Measurements from ENCODE around the gene MRC1.
A peak's percentile ranks its signal among the peaks of the same experiment; 100 is the strongest.

MRC1 gene

GRCh38 chr10:17838080-17838648 is 29.0 kb downstream of the MRC1 start:
- no peaks in the 10 kb centered on the region for H3K27me3 ChIP-seq (ENCODE audit: control insufficient read depth in 1 of 2, insufficient read depth in 1 of 2, low read length in 2 of 2)
- no peak overlapping the region for H2BK12ac ChIP-seq (ENCODE audit: low read length in 2 of 2)
- H4K8ac ChIP-seq (ENCODE audit: low read length), result no peak overlapping the region
- H2AK5ac ChIP-seq (ENCODE audit: low read length, severe bottlenecking), result no peak overlapping the region
- H3K4me2 ChIP-seq (ENCODE audit: low read length, poor library complexity, severe bottlenecking), result no peak overlapping the region
- H3K14ac ChIP-seq (ENCODE audit: low read length in 2 of 2), result no peak overlapping the region
- peak overlapping the region; percentile 31 for H3K9ac ChIP-seq (ENCODE audit: low read length)
- peaks cover 5% of the 10 kb centered on the region for H3K4me1 ChIP-seq (ENCODE audit: control insufficient read depth, insufficient read depth, low read depth, low read length)
- peak overlapping the region in 1 of 2 experiments; percentile 46 for H3K4me3 ChIP-seq (ENCODE audit: insufficient read depth in 1 of 2, low read depth in 1 of 2, low read length in 2 of 2)
- no peak overlapping the region for H2BK120ac ChIP-seq (ENCODE audit: low read depth, low read length)
- H2BK5ac ChIP-seq (ENCODE audit: low read depth, low read length, poor library complexity, severe bottlenecking), result no peak overlapping the region
- no peak for DNase-seq
- no peak overlapping the region for H3K27ac ChIP-seq (ENCODE audit: low read length, poor library complexity, severe bottlenecking)
- H2BK15ac ChIP-seq (ENCODE audit: low read depth, poor library complexity, severe bottlenecking), result no peak overlapping the region
- WGBS, result 96% methylated on average over 8 of the region's 9 CpGs
- peak overlapping the region in 1 of 2 experiments; percentile 19 for H3K18ac ChIP-seq (ENCODE audit: low read depth in 1 of 2, low read length in 2 of 2)
- no peak overlapping the region for H4K91ac ChIP-seq (ENCODE audit: low read length)
- H3K36me3 ChIP-seq (ENCODE audit: control insufficient read depth in 1 of 2, insufficient read depth in 2 of 2, low read depth in 1 of 2, low read length in 2 of 2), result no peaks in the 10 kb centered on the region
- no peaks in the 10 kb centered on the region for H3K9me3 ChIP-seq (ENCODE audit: control insufficient read depth, low read length)
- no peak overlapping the region for H3K4ac ChIP-seq (ENCODE audit: low read depth in 1 of 2, low read length in 2 of 2)
- H3K79me1 ChIP-seq (replicated peaks; ENCODE audit: low read length, poor library complexity, severe bottlenecking), result no peaks in the 10 kb centered on the region
- no peak overlapping the region for H2AFZ ChIP-seq (ENCODE audit: low read depth, low read length)
- no peak overlapping the region for H3K23ac ChIP-seq (ENCODE audit: low read length in 2 of 2)

- no peak overlapping the region for H3K4me2 ChIP-seq (ENCODE audit: low read length, poor library complexity, severe bottlenecking)
- H2AK5ac ChIP-seq (ENCODE audit: low read length, severe bottlenecking), result no peak overlapping the region
- H3K36me3 ChIP-seq (ENCODE audit: control insufficient read depth in 1 of 2, insufficient read depth in 2 of 2, low read depth in 1 of 2, low read length in 2 of 2), result no peaks in the 10 kb centered on the region
- H2AFZ ChIP-seq (ENCODE audit: low read depth, low read length), result no peak overlapping the region
- no peak overlapping the region for H4K8ac ChIP-seq (ENCODE audit: low read length)
- no CpG with 5 or more reads among the region's 1 CpG for WGBS
- H3K27me3 ChIP-seq (ENCODE audit: control insufficient read depth in 1 of 2, insufficient read depth in 1 of 2, low read length in 2 of 2), result no peaks in the 10 kb centered on the region
- DNase-seq, result no peak
- no peak overlapping the region for H3K14ac ChIP-seq (ENCODE audit: low read length in 2 of 2)
- no peak overlapping the region for H2BK120ac ChIP-seq (ENCODE audit: low read depth, low read length)
- no peak overlapping the region for H3K9ac ChIP-seq (ENCODE audit: low read length)
- H3K18ac ChIP-seq (ENCODE audit: low read depth in 1 of 2, low read length in 2 of 2), result no peak overlapping the region
- no peak overlapping the region for H2BK15ac ChIP-seq (ENCODE audit: low read depth, poor library complexity, severe bottlenecking)
- H3K9me3 ChIP-seq (ENCODE audit: control insufficient read depth, low read length), result no peaks in the 10 kb centered on the region
- no peak overlapping the region for H3K4me3 ChIP-seq (ENCODE audit: insufficient read depth in 1 of 2, low read depth in 1 of 2, low read length in 2 of 2)
- no peak overlapping the region for H3K4ac ChIP-seq (ENCODE audit: low read depth in 1 of 2, low read length in 2 of 2)
- H3K79me1 ChIP-seq (replicated peaks; ENCODE audit: low read length, poor library complexity, severe bottlenecking), result no peaks in the 10 kb centered on the region
- peaks cover 2% of the 10 kb centered on the region for H3K4me1 ChIP-seq (ENCODE audit: control insufficient read depth, insufficient read depth, low read depth, low read length)
- no peak overlapping the region for H3K23ac ChIP-seq (ENCODE audit: low read length in 2 of 2)
- no peak overlapping the region for H4K91ac ChIP-seq (ENCODE audit: low read length)
- H2BK5ac ChIP-seq (ENCODE audit: low read depth, low read length, poor library complexity, severe bottlenecking), result no peak overlapping the region
- no peak overlapping the region for H2BK12ac ChIP-seq (ENCODE audit: low read length in 2 of 2)
- no peak overlapping the region for H3K27ac ChIP-seq (ENCODE audit: low read length, poor library complexity, severe bottlenecking)
These were observed 31.9 kb downstream of the MRC1 start for GRCh38 chr10:17841050-17841449.

- H2AK5ac ChIP-seq (ENCODE audit: low read length, severe bottlenecking), result no peak overlapping the region
- no peak overlapping the region for H2BK120ac ChIP-seq (ENCODE audit: low read depth, low read length)
- no peak overlapping the region for H3K4ac ChIP-seq (ENCODE audit: low read depth in 1 of 2, low read length in 2 of 2)
- H3K27me3 ChIP-seq (ENCODE audit: control insufficient read depth in 1 of 2, insufficient read depth in 1 of 2, low read length in 2 of 2), result no peaks in the 10 kb centered on the region
- no peak overlapping the region for H2BK15ac ChIP-seq (ENCODE audit: low read depth, poor library complexity, severe bottlenecking)
- no peak overlapping the region for H3K14ac ChIP-seq (ENCODE audit: low read length in 2 of 2)
- H3K9me3 ChIP-seq (ENCODE audit: control insufficient read depth, low read length), result no peaks in the 10 kb centered on the region
- H2BK12ac ChIP-seq (ENCODE audit: low read length in 2 of 2), result no peak overlapping the region
- H3K27ac ChIP-seq (ENCODE audit: low read length, poor library complexity, severe bottlenecking), result no peak overlapping the region
- H4K8ac ChIP-seq (ENCODE audit: low read length), result no peak overlapping the region
- no peak overlapping the region for H4K91ac ChIP-seq (ENCODE audit: low read length)
- WGBS, result 100% methylated on average over 3 of the region's 5 CpGs
- H2BK5ac ChIP-seq (ENCODE audit: low read depth, low read length, poor library complexity, severe bottlenecking), result no peak overlapping the region
- H3K18ac ChIP-seq (ENCODE audit: low read depth in 1 of 2, low read length in 2 of 2), result no peak overlapping the region
- H3K9ac ChIP-seq (ENCODE audit: low read length), result no peak overlapping the region
- no peak overlapping the region for H3K4me3 ChIP-seq (ENCODE audit: insufficient read depth in 1 of 2, low read depth in 1 of 2, low read length in 2 of 2)
- no peaks in the 10 kb centered on the region for H3K36me3 ChIP-seq (ENCODE audit: control insufficient read depth in 1 of 2, insufficient read depth in 2 of 2, low read depth in 1 of 2, low read length in 2 of 2)
- no peak overlapping the region for H2AFZ ChIP-seq (ENCODE audit: low read depth, low read length)
- no peaks in the 10 kb centered on the region for H3K4me1 ChIP-seq (ENCODE audit: control insufficient read depth, insufficient read depth, low read depth, low read length)
- H3K23ac ChIP-seq (ENCODE audit: low read length in 2 of 2), result no peak overlapping the region
- DNase-seq, result no peak
- H3K4me2 ChIP-seq (ENCODE audit: low read length, poor library complexity, severe bottlenecking), result no peak overlapping the region
- no peaks in the 10 kb centered on the region for H3K79me1 ChIP-seq (replicated peaks; ENCODE audit: low read length, poor library complexity, severe bottlenecking)
These were observed 33.5 kb downstream of the MRC1 start for GRCh38 chr10:17842641-17843040.

DNA sequence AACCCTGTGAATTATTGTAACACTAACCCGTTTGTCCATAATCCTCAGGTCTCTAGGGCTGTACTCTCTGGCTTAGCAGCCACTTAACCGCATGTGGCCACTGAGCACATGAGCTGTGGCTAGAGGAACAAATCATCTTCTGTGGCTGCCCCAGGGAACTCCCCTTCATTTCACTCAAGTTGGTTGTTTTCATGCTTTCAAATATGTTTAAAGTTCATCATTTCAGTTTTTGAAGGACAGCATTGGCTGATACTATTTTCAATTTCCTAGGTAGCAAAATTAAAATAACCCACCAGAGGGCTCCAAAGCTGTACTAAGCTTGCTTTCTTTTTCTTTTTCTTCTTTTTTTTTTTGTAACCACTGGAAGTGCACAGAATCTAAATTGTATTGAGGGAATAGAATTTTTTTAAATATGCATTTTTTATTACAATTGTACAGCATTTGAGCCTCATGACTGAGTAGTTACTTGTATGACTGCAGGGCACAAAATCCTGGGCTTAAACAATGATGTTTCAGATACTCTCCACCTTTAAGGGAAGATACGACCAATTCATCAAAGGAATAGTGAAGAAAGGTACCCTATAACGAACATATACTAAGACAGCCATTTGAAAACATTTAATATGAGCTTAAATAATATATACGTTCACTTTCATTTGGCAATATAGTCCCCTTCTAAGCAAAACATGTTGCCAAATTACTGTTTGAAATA is 38.6 kb downstream of the MRC1 start:
- Histone ChIP-seq H3K27me3 (ENCODE audit: control insufficient read depth in 1 of 2, insufficient read depth in 1 of 2, low read length in 2 of 2) (no peaks in the 10 kb centered on the region), H3K4me3 (ENCODE audit: insufficient read depth in 1 of 2, low read depth in 1 of 2, low read length in 2 of 2) (no peak overlapping the region), H4K8ac (ENCODE audit: low read length) (no peak overlapping the region), H3K4me1 (ENCODE audit: control insufficient read depth, insufficient read depth, low read depth, low read length) (no peaks in the 10 kb centered on the region), H3K4ac (ENCODE audit: low read depth in 1 of 2, low read length in 2 of 2) (no peak overlapping the region), H3K79me1 (replicated peaks; ENCODE audit: low read length, poor library complexity, severe bottlenecking) (no peaks in the 10 kb centered on the region), H3K9me3 (ENCODE audit: control insufficient read depth, low read length) (no peaks in the 10 kb centered on the region), H2AFZ (ENCODE audit: low read depth, low read length) (no peak overlapping the region), H4K91ac (ENCODE audit: low read length) (no peak overlapping the region), H2BK12ac (ENCODE audit: low read length in 2 of 2) (no peak overlapping the region), H3K14ac (ENCODE audit: low read length in 2 of 2) (no peak overlapping the region), H2BK15ac (ENCODE audit: low read depth, poor library complexity, severe bottlenecking) (no peak overlapping the region), H3K9ac (ENCODE audit: low read length) (peak overlapping the region; percentile 58), H3K27ac (ENCODE audit: low read length, poor library complexity, severe bottlenecking) (no peak overlapping the region), H3K4me2 (ENCODE audit: low read length, poor library complexity, severe bottlenecking) (no peak overlapping the region), H2BK5ac (ENCODE audit: low read depth, low read length, poor library complexity, severe bottlenecking) (no peak overlapping the region), H3K23ac (ENCODE audit: low read length in 2 of 2) (no peak overlapping the region), H3K18ac (ENCODE audit: low read depth in 1 of 2, low read length in 2 of 2) (no peak overlapping the region), H3K36me3 (ENCODE audit: control insufficient read depth in 1 of 2, insufficient read depth in 2 of 2, low read depth in 1 of 2, low read length in 2 of 2) (no peaks in the 10 kb centered on the region), H2BK120ac (ENCODE audit: low read depth, low read length) (no peak overlapping the region), H2AK5ac (ENCODE audit: low read length, severe bottlenecking) (no peak overlapping the region)
- WGBS, result 77% methylated on average over 2 of the region's 5 CpGs
- peak; percentile 38 for DNase-seq

Measured in mesenchymal stem cell (in vitro differentiated cells and primary cell).